ENCODE measurements around the gene SEL1L. TPM values are rescaled to one million over a fixed set of nuclear protein-coding genes. Genes with fewer than 3 reads are reported as not detected.
"Not testable (repeated sequence)": the region's sequence is repeated elsewhere in the genome, so short reads cannot be mapped to it uniquely, and the experiment has no call there.

Gene SEL1L
- polyA plus RNA-seq, 5 donors: 35.1 to 73.9 (median 64.7) TPM

DNA sequence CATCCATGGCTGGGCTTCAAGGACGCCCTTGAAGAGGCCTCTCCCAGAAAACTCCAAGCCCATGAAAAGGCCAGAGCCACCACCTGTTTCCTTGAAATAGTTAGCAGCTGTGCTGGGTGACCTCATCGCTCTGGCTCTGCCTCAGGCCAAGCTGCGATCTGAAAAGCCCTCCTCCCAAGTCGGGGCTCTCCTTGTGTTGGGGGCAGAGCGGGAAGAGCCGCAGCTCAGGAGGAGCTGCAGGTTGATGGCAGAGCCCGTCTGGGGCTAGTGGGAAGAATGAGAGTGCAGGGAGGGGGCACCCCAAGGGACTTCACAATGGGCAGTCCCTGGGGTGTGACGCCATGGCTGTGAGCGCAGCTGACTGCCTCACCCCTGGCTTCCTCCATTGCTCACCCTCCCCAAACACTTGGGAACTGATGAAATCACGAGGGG is 83.5 kb downstream of the SEL1L start:
- DNase-seq: no peak

- no peak for DNase-seq
Observed at GRCh38 chr14:81449576-81449975, 84.1 kb downstream of the SEL1L start.

GRCh38 chr14:81449114-81449513 is 84.5 kb downstream of the SEL1L start:
- DNase-seq: peak in 1 of 2 donors; percentile 31

DNA sequence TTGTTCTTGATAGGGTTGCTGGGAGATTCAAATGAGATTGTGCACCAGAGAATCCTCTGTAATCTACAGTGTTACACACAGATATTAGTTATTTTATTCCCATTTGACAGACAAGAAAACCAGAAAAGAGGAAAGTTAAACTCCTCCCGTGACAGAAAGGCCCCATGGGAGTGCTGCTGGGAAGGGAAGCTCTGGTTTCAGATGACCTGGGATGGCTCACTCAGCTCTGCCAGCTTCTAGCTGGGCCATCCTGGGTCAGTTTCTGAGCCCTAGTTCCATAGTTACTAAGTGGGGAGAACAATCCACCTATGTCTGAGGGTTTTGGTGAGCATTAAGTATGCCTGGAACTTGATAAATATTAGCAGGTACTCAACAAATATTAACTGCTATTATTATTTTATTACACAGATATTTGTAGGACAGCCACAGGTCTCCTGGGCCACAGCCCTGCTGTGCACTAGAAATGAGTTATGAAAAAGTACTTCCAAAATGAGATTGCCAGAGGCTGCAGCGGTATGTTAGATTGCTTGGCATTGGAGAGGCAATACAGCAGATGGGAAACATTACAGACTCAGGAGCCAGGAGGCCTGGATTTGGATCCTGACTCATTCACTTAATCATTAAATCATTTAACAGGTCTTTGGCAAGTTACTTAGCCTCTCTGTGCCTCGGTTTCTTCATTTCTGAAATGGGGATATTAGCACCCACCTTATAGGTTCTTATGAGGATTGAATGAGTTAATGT is 86.5 kb downstream of the SEL1L start:
- no peak for DNase-seq

GRCh38 chr14:81446279-81447007 is 87.2 kb downstream of the SEL1L start:
- no peak for DNase-seq

DNA sequence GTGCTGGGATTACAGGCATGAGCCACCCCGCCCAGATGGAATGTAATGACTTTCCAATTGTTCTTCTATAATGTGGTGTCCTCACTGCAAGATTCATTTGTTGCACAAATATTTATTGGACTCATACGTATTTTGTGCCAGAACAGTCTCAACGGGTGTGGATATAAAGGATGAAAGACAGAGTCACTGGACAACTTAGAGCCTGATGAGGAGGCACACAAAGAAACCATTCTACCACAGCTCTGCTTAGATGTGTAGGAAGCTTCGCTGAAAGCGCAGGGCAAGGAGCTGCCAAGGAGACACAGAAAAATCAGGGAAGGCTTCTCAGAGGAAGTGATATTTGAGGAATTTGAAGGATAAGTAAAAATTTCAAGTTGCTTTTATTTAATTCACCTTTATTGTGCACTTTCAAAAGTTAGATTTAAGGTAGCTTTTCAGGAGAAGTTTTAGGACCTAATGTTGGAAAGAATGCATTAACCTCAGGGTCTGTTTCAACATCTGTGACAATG is 92.0 kb downstream of the SEL1L start:
- no peak for DNase-seq

- no peak for DNase-seq
Observed at GRCh38 chr14:81440041-81440440, 93.6 kb downstream of the SEL1L start.

- DNase-seq: no peak
Observed at GRCh38 chr14:81437244-81437643, 96.4 kb downstream of the SEL1L start.

- peak; percentile 70 to 72 for DNase-seq
Observed at GRCh38 chr14:81436296-81437138, 97.1 kb downstream of the SEL1L start.

DNA sequence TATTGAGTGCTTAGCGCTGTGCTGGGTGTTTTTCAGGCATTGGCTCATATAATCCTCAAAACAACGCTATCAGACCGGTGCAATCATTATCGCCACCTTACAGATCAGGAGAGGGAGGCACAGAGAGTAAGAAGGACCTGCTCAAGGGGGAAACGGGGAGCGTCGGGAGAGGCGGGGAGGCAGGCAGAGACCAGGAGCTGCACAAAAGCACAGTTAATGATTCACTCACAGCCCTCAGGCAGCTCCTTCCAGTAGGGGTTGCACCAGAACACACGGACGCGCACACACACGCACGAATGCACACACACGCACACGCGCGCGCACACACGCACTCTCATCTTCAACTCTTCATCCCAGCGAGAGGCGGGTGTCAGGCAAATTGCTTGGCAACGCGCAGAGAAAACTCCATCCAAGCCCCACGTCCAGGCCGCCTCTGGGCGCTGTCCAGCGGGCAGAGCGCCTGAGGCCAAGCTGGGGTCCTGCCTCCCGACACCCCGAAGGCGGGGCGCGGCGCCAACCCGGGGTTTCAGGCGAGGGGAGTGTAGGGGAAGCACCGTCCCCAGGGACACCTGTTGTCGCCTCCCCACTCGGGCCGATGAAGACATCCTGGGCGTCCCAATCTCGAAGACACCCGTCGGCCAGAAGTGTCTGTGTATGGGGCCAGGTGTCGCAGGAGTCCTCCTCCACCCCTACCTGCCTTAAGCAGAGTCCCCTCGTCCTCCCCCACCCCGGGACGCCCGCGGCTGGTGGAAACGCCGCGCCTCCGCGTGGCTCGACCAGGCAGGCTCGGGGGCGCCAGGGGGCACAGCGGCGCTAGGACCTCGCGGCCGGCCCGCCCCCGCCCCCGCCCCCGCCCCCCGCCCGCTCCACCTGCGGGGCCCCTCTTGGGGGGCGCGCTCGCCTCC is 98.0 kb downstream of the SEL1L start:
- DNase-seq: peak; percentile 60 to 64

- DNase-seq: no peak
Observed at GRCh38 chr14:81435048-81435390, 98.6 kb downstream of the SEL1L start.

- no peak for DNase-seq
Observed at GRCh38 chr14:81434230-81434629, 99.4 kb downstream of the SEL1L start.

GRCh38 chr14:81433378-81433777 is 100.3 kb downstream of the SEL1L start:
- DNase-seq: no peak

- no peak for DNase-seq
Observed at GRCh38 chr14:81432219-81432661, 101.4 kb downstream of the SEL1L start.

DNA sequence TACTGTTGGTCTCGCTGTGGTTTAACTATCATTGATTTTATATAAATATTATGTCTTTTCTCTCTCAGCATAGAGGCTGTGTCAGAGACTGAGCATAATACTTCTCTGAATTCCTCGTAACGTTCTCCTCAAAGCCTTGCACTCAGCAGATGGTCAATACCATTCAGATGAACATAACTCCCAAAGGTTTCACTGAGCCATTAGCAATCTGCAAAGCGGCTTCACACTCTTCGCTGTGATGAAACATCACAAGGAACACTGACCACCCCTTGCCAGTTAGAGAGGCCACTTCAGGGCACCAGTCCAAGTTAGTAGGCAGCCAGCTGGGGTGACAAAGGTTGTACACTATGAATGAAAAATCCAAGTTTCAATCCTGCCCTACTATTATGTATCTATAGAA is 103.4 kb downstream of the SEL1L start:
- DNase-seq: no peak

- DNase-seq: not testable (repeated sequence)
Observed at GRCh38 chr14:81429749-81430148, 103.9 kb downstream of the SEL1L start.

DNA sequence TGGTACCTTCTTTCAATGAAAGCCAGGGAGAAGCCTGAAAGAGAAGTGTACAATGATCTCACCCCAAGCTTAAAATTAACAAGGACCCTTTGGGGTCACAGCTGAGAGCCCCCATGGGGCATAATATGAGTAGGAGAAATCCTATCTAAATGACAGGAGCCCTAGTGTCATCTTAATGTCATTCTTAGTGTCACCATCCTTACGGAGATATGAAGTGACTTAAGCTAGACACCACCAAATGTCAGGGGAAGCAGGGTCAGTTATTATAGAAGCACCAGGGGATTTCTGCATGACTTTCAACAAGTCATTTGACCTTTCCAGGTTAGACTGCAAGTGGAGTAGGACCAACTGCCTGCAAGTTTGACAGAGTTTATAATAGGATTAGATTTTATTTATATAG is 104.6 kb downstream of the SEL1L start:
- DNase-seq: no peak

- DNase-seq: no peak
Observed at GRCh38 chr14:81427348-81428058, 106.2 kb downstream of the SEL1L start.

DNA sequence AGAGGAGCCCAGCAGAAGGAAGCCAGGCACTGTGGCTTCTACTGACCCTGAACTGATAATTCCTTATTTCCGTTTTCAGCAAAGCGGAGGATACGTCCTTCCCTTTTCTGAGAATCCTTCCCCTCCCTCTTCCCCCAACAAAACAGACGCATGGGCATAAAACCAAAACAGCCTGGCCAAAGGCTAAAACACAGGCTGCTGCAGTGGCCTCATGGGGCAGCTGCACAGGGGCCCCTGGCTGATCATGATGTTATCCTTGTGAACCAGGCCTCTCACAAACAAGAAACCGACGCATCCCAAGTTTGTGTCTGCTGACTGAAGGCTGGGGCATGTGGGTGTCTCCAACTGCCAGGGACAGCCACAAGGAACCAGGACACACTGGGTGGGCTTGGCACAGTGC is 110.1 kb downstream of the SEL1L start:
- no peak for DNase-seq
